CD14-positive monocyte (primary cell): ENCODE results near the gene ZNF865. TPM values are rescaled to one million over a fixed set of nuclear protein-coding genes. Genes with fewer than 3 reads are reported as not detected.

ENCODE experiments used
- DNase-seq, 3 donors: peaks; one replicate each; pipeline ENCODE4 v3.0.0-alpha.2; 2011 to 2022
- H2AFZ ChIP-seq: 2 replicates; pipeline ENCODE4 v1.6.0; 2012; ENCODE audit warnings: mild to moderate bottlenecking, low read depth, low read length, inconsistent platforms; ENCODE audit not compliant: insufficient read depth, poor library complexity, severe bottlenecking
- H3K27ac ChIP-seq, 2 donors: 1 replicate in 1 of 2; 2 replicates in 1 of 2; pipeline ENCODE4 v1.5.1; 2012 to 2013; ENCODE audit warnings: low read length in 2 of 2, control low read depth in 1 of 2, inconsistent platforms in 1 of 2, low read depth in 1 of 2, mild to moderate bottlenecking in 1 of 2
- H3K27me3 ChIP-seq, 2 donors: one replicate each; pipeline versions ENCODE4 v1.6.0 to v1.6.1; 2011 to 2013; ENCODE audit warnings: low read length in 2 of 2; ENCODE audit not compliant: control insufficient read depth in 2 of 2, insufficient read depth in 2 of 2
- H3K36me3 ChIP-seq, 2 donors: replicated peaks in 1 of 2; 1 replicate in 1 of 2; 2 replicates in 1 of 2; pipeline versions ENCODE4 v1.5.1 to v1.6.1; 2012 to 2013; ENCODE audit warnings: low read length in 2 of 2, control low read depth in 1 of 2, inconsistent platforms in 1 of 2, mild to moderate bottlenecking in 1 of 2; ENCODE audit not compliant: insufficient read depth in 2 of 2, control insufficient read depth in 1 of 2
- H3K4me1 ChIP-seq, 2 donors: 1 replicate in 1 of 2; 2 replicates in 1 of 2; pipeline versions ENCODE4 v1.5.1 to v1.6.1; 2012 to 2013; ENCODE audit warnings: low read length in 2 of 2, control low read depth in 1 of 2, inconsistent platforms in 1 of 2, mild to moderate bottlenecking in 1 of 2, moderate library complexity in 1 of 2; ENCODE audit not compliant: insufficient read depth in 2 of 2, control insufficient read depth in 1 of 2
- H3K4me2 ChIP-seq: replicated peaks from 2 replicates; pipeline ENCODE3; 2012; ENCODE audit warnings: low read length, moderate library complexity, mild to moderate bottlenecking; ENCODE audit not compliant: poor library complexity, severe bottlenecking; ENCODE audit errors: extremely low read depth
- H3K4me3 ChIP-seq, 3 experiments: fragments of 200-600 bp in 1 of 3; sonication (generic) in 1 of 3; replicated peaks in 1 of 3; 1 replicate in 2 of 3; 2 replicates in 1 of 3; pipeline ENCODE4 v1.5.1; 2011 to 2013; ENCODE audit warnings: low read length in 3 of 3, mild to moderate bottlenecking in 3 of 3, control low read depth in 2 of 3, low read depth in 2 of 3, inconsistent platforms in 1 of 3, moderate library complexity in 1 of 3
- H3K79me2 ChIP-seq: 2 replicates; pipeline ENCODE4 v1.6.0; 2012; ENCODE audit warnings: mild to moderate bottlenecking, control low read depth, inconsistent platforms, low read length, moderate library complexity; ENCODE audit not compliant: insufficient read depth
- H3K9ac ChIP-seq: 2 replicates; pipeline ENCODE4 v1.6.0; 2017; ENCODE audit warnings: low read length, mild to moderate bottlenecking; ENCODE audit not compliant: insufficient read depth, poor library complexity, severe bottlenecking
- H3K9me3 ChIP-seq, 2 donors: replicated peaks in 1 of 2; 1 replicate in 1 of 2; 2 replicates in 1 of 2; pipeline versions ENCODE4 v1.5.1 to v1.6.1; 2012 to 2013; ENCODE audit warnings: low read length in 2 of 2, control low read depth in 1 of 2; ENCODE audit not compliant: control insufficient read depth in 1 of 2, insufficient read depth in 1 of 2
- H4K20me1 ChIP-seq: 2 replicates; pipeline ENCODE4 v1.6.0; 2012; ENCODE audit warnings: mild to moderate bottlenecking, low read length, control low read depth, moderate library complexity; ENCODE audit not compliant: insufficient read depth
- H3K27ac Mint-ChIP-seq, 7 donors: one replicate each; pipeline ENCODE4 v1.8.0; 2020; ENCODE audit warnings: mild to moderate bottlenecking in 7 of 7, mixed read lengths in 7 of 7, moderate library complexity in 6 of 7, inconsistent platforms in 2 of 7
- H3K27me3 Mint-ChIP-seq, 3 donors: one replicate each; pipeline ENCODE4 v1.8.0; 2021 to 2022; ENCODE audit warnings: low read depth in 3 of 3, mild to moderate bottlenecking in 3 of 3, mixed read lengths in 3 of 3, moderate library complexity in 3 of 3, inconsistent platforms in 1 of 3
- H3K36me3 Mint-ChIP-seq, 2 donors: one replicate each; pipeline ENCODE4 v1.8.0; 2020; ENCODE audit warnings: mixed read lengths in 2 of 2, inconsistent platforms in 1 of 2, mild to moderate bottlenecking in 1 of 2
- H3K4me1 Mint-ChIP-seq: one replicate; pipeline ENCODE4 v1.8.0; 2020; ENCODE audit warnings: mild to moderate bottlenecking, mixed read lengths
- H3K4me3 Mint-ChIP-seq, 2 donors: one replicate each; pipeline ENCODE4 v1.8.0; 2020; ENCODE audit warnings: mild to moderate bottlenecking in 2 of 2, mixed read lengths in 2 of 2, moderate library complexity in 1 of 2
- H3K9me3 Mint-ChIP-seq, 7 donors: one replicate each; pipeline ENCODE4 v1.8.0; 2020 to 2022; ENCODE audit warnings: mixed read lengths in 7 of 7, mild to moderate bottlenecking in 6 of 7, moderate library complexity in 6 of 7, inconsistent platforms in 2 of 7
- WGBS: methylation state at CpG from one replicate; pipeline ENCODE4 v1.1.5; 2013; ENCODE audit warnings: missing lambda C conversion rate; ENCODE audit not compliant: insufficient coverage; 5-methylcytosine and 5-hydroxymethylcytosine counted together
- intact Hi-C, 2 donors: fragments of 100-400 bp; cut with micrococcal nuclease; formaldehyde crosslinking; loops; one replicate each; pipeline versions ENCODE4 v1.15.0 to v1.15.1; 2023
- polyA plus RNA-seq, 3 donors: library from polyadenylated mRNA; depleted of rRNA in 1 of 3; unstranded in 2 of 3; stranded (reverse) in 1 of 3; fragments of 300-500 nt in 2 of 3; fragments of >200 nt in 1 of 3; fragmentation: Illumina TruSeq in 2 of 3; gene quantifications; 1 replicate in 2 of 3; 2 replicates in 1 of 3; pipeline ENCODE4 v1.2.3, GENCODE V29; 2012 to 2021
- TF ChIP-seq, protein P1 (sequence below): fragments of 200-600 bp; IDR thresholded peaks from one replicate; pipeline ENCODE4 v1.8.0; 2022; ENCODE audit warnings: antibody characterized with exemption, mild to moderate bottlenecking

ZNF865 gene
- polyA plus RNA-seq, 3 donors: 0.03 to 6.0 (median 0.07) TPM

DNA sequence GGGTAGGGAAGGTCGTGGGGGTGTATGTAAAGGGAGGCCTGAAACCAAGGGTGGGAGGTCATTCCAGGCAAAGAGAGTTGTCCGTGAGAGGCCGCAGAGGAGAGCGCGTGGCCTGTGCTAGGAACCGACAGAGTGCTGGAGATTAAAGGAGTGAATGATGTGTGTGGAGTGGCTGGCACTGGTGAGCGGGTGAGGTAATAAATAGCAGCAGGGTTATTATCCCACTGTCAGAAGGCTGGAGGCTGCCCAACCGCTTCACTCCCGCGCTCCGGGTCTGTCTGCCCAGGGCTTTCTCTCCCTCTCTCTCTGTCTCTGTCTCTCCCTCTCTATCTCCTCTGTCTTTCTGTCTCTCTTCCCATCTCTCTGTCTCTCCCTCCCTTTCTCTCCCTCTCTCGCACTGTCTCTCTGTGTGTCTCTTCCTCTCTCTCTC lies 42.2 kb upstream of the ZNF865 start:
- Histone ChIP-seq H3K4me2 (no peak overlapping the region), H3K27me3 (no peaks in the 10 kb centered on the region), H2AFZ (no peak overlapping the region), H4K20me1 (no peaks in the 10 kb centered on the region), H3K9ac (no peak overlapping the region), H3K4me1 (no peaks in the 10 kb centered on the region), H3K36me3 (no peaks in the 10 kb centered on the region), H3K4me3 (no peak overlapping the region), H3K79me2 (no peaks in the 10 kb centered on the region), H3K27ac (no peak overlapping the region), H3K9me3 (peaks cover 0 to 3% of the 10 kb centered on the region in 2 donors)
- Mint-ChIP-seq H3K4me1 (no peaks in the 10 kb centered on the region), H3K9me3 (peaks cover 0 to 8% (median 5%) of the 10 kb centered on the region in 7 donors), H3K27me3 (peaks cover 3 to 7% (median 4%) of the 10 kb centered on the region in 3 donors), H3K36me3 (no peaks in the 10 kb centered on the region), H3K27ac (peak overlapping the region in 1 of 7 donors; percentile 0), H3K4me3 (no peak overlapping the region)
- no peak for DNase-seq
- intact Hi-C loops: no loop called here
- TF ChIP-seq, protein P1, sequence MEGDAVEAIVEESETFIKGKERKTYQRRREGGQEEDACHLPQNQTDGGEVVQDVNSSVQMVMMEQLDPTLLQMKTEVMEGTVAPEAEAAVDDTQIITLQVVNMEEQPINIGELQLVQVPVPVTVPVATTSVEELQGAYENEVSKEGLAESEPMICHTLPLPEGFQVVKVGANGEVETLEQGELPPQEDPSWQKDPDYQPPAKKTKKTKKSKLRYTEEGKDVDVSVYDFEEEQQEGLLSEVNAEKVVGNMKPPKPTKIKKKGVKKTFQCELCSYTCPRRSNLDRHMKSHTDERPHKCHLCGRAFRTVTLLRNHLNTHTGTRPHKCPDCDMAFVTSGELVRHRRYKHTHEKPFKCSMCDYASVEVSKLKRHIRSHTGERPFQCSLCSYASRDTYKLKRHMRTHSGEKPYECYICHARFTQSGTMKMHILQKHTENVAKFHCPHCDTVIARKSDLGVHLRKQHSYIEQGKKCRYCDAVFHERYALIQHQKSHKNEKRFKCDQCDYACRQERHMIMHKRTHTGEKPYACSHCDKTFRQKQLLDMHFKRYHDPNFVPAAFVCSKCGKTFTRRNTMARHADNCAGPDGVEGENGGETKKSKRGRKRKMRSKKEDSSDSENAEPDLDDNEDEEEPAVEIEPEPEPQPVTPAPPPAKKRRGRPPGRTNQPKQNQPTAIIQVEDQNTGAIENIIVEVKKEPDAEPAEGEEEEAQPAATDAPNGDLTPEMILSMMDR: no peak
- WGBS: 85% methylated on average over 10 of the region's 12 CpGs

DNA sequence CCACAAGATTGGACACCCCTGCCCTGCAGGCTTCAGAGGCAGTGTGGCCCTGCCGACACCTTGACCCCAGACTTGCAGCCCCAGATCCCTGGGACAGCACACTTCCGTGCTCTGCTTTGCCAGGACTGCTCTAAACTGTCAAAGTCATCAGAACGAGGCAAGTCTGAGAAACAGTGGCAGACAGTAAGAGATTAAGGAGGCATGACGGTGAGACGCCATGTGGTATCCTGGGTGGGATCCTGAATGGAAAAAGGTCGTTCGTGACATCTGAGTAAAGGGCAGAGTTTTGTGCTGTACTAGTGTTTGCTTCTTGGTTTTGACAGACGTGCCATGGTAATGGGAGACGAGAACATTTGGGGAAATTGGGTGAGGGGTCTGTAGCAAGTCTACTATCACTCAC lies 38.6 kb upstream of the ZNF865 start:
- H3K27ac Mint-ChIP-seq: no peak overlapping the region
- Histone ChIP-seq H3K27me3 (no peaks in the 10 kb centered on the region), H3K9ac (no peak overlapping the region)

More for the DNA sequence above, 38.6 kb upstream of the ZNF865 start:
- Histone ChIP-seq H2AFZ (no peak overlapping the region), H3K79me2 (no peaks in the 10 kb centered on the region), H3K4me2 (no peak overlapping the region), H4K20me1 (no peaks in the 10 kb centered on the region), H3K36me3 (no peaks in the 10 kb centered on the region), H3K27ac (no peak overlapping the region), H3K9me3 (no peaks in the 10 kb centered on the region), H3K4me3 (no peak overlapping the region), H3K4me1 (no peaks in the 10 kb centered on the region)
- Mint-ChIP-seq H3K4me1 (no peaks in the 10 kb centered on the region), H3K27me3 (peaks cover 4 to 7% (median 6%) of the 10 kb centered on the region in 3 donors), H3K36me3 (no peaks in the 10 kb centered on the region), H3K4me3 (no peak overlapping the region), H3K9me3 (peaks cover 0 to 7% (median 0%) of the 10 kb centered on the region in 7 donors)
- TF ChIP-seq, protein P1: no peak
- no peak for DNase-seq
- 67% methylated on average over 6 of the region's 9 CpGs for WGBS
- intact Hi-C loops: no loop called here
